Stomach (tissue), 4 donors: ENCODE data around the gene MDFI.

ENCODE experiments used
- EP300 ChIP-seq: sonication (generic); formaldehyde crosslinking; IDR thresholded peaks from one replicate; pipeline ENCODE4 v1.6.1; 2017; ENCODE audit warnings: antibody characterized with exemption
- POLR2A ChIP-seq, 4 donors: fragments of 450-650 bp; IDR thresholded peaks; one replicate each; pipeline ENCODE4 v1.6.1; 2016; ENCODE audit warnings: antibody characterized with exemption in 4 of 4, control low read depth in 2 of 4, mild to moderate bottlenecking in 1 of 4, moderate library complexity in 1 of 4
- POLR2AphosphoS5 ChIP-seq, 3 donors: sonication (generic); formaldehyde crosslinking; IDR thresholded peaks; one replicate each; pipeline ENCODE4 v1.6.1; 2016; ENCODE audit warnings: antibody characterized with exemption in 3 of 3
- TF ChIP-seq, protein P1 (sequence below), 7 experiments: fragments of 450-650 bp in 4 of 7; fragments of 200-600 bp in 3 of 7; sonication (generic) in 3 of 7; IDR thresholded peaks; one replicate each; pipeline ENCODE4 v1.5.1; 2016 to 2019; ENCODE audit warnings: antibody characterized with exemption in 7 of 7, control low read depth in 2 of 7, mild to moderate bottlenecking in 1 of 7

DNA sequence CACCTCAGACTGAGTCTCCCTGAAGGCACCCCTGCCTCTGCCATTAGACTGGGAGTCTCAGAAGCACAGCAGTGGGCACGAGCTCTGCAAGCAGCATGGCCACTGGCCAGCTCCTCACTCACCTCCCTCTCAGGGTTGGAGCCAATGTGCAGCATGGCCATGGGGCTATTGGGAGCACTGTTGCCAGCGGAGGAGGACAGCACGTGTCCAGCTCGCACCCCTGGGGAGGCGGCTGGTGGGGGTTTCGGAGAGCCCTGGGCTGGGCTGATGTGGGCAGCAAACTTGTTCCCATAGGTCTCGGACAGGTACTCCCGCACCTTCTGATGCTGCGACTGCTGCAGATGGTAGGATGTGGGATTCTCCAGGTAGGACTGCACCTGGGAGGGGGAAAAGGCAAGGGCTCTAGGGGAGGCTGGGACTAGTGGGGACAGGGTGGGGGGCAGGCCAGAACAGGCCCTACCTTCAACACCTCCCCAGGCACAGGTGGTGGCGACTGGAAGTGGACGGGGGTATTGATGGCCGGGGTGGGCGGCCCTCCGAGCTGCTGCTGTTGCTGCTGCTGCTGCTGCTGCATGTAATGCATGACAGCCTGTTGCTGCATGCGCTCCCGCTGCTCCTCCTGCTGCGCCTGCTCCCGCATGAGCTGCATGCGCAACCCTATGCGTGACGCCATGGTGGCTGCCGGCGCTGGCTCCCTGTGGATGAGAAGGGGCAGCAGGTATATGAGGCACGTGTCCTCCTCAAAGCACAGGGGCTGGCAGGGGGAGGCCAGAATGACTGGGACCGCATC, 52.5 kb downstream of the MDFI start:
- TF ChIP-seq, protein P1, sequence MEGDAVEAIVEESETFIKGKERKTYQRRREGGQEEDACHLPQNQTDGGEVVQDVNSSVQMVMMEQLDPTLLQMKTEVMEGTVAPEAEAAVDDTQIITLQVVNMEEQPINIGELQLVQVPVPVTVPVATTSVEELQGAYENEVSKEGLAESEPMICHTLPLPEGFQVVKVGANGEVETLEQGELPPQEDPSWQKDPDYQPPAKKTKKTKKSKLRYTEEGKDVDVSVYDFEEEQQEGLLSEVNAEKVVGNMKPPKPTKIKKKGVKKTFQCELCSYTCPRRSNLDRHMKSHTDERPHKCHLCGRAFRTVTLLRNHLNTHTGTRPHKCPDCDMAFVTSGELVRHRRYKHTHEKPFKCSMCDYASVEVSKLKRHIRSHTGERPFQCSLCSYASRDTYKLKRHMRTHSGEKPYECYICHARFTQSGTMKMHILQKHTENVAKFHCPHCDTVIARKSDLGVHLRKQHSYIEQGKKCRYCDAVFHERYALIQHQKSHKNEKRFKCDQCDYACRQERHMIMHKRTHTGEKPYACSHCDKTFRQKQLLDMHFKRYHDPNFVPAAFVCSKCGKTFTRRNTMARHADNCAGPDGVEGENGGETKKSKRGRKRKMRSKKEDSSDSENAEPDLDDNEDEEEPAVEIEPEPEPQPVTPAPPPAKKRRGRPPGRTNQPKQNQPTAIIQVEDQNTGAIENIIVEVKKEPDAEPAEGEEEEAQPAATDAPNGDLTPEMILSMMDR (IDR thresholded peaks at IDR 0.05), result no peak
- TF ChIP-seq POLR2AphosphoS5 (IDR thresholded peaks at IDR 0.05) (no peak), POLR2A (IDR thresholded peaks at IDR 0.05) (no peak), EP300 (no peak)
